Neural progenitor cell (in vitro differentiated cells): ENCODE measurements around the gene PKD1. TPM values are rescaled to one million over a fixed set of nuclear protein-coding genes. Genes with fewer than 3 reads are reported as not detected.

Experiments
- DNase-seq: peaks from one replicate; pipeline ENCODE4 v3.0.0-alpha.2; 2016; ENCODE audit warnings: low spot score
- H2AFZ ChIP-seq: fragments of 200-600 bp; sonication (generic); replicated peaks from 2 replicates; pipeline ENCODE4 v1.6.1; 2016; ENCODE audit warnings: antibody characterized with exemption
- H3F3A ChIP-seq: fragments of 200-600 bp; sonication (generic); 2 replicates; pipeline ENCODE4 v1.6.1; 2016; ENCODE audit warnings: antibody characterized with exemption, low read depth
- H3K27ac ChIP-seq: fragments of 200-600 bp; sonication (generic); 2 replicates; pipeline ENCODE4 v1.5.1; 2016; ENCODE audit warnings: mild to moderate bottlenecking
- H3K27me3 ChIP-seq: fragments of 200-600 bp; sonication (generic); 2 replicates; pipeline ENCODE4 v1.6.1; 2016; ENCODE audit warnings: mild to moderate bottlenecking, moderate library complexity
- H3K36me3 ChIP-seq: fragments of 200-600 bp; sonication (generic); 2 replicates; pipeline ENCODE4 v1.5.1; 2016
- H3K4me1 ChIP-seq: fragments of 200-600 bp; sonication (generic); 2 replicates; pipeline ENCODE4 v1.6.1; 2016; ENCODE audit warnings: mixed run types
- H3K4me2 ChIP-seq: fragments of 200-600 bp; sonication (generic); 2 replicates; pipeline ENCODE4 v1.6.1; 2016
- H3K4me3 ChIP-seq: fragments of 200-600 bp; sonication (generic); 2 replicates; pipeline ENCODE4 v1.5.1; 2016
- H3K79me2 ChIP-seq: fragments of 200-600 bp; sonication (generic); 2 replicates; pipeline ENCODE4 v1.6.1; 2016; ENCODE audit warnings: low read depth
- H3K9ac ChIP-seq: fragments of 200-600 bp; sonication (generic); 2 replicates; pipeline ENCODE4 v1.6.1; 2016
- H3K9me3 ChIP-seq: fragments of 200-600 bp; sonication (generic); 2 replicates; pipeline ENCODE4 v1.5.1; 2016; ENCODE audit warnings: low read depth
- H4K20me1 ChIP-seq: fragments of 200-600 bp; sonication (generic); 2 replicates; pipeline ENCODE4 v1.6.1; 2016; ENCODE audit warnings: low read depth
- H3K27ac Mint-ChIP-seq: 3 replicates; pipeline ENCODE4 v1.8.0; 2021; ENCODE audit warnings: mixed read lengths
- H3K27me3 Mint-ChIP-seq: 2 replicates; pipeline ENCODE4 v1.8.0; 2022; ENCODE audit warnings: low read depth, mild to moderate bottlenecking, inconsistent platforms, moderate library complexity, mixed read lengths; ENCODE audit not compliant: insufficient read depth
- H3K36me3 Mint-ChIP-seq: 3 replicates; pipeline ENCODE4 v1.8.0; 2021; ENCODE audit warnings: mixed read lengths
- H3K4me1 Mint-ChIP-seq: 3 replicates; pipeline ENCODE4 v1.8.0; 2021; ENCODE audit warnings: mixed read lengths
- H3K4me3 Mint-ChIP-seq: 3 replicates; pipeline ENCODE4 v1.8.0; 2021; ENCODE audit warnings: mild to moderate bottlenecking, moderate library complexity, mixed read lengths
- H3K9me3 Mint-ChIP-seq: 3 replicates; pipeline ENCODE4 v1.8.0; 2020; ENCODE audit warnings: mixed read lengths
- CTCF ChIP-seq: fragments of 200-600 bp; sonication (generic); IDR thresholded peaks from 2 replicates; pipeline ENCODE4 v1.5.1; 2017; ENCODE audit warnings: antibody characterized with exemption, mild to moderate bottlenecking
- EZH2 ChIP-seq: fragments of 200-600 bp; sonication (generic); IDR thresholded peaks from 2 replicates; pipeline ENCODE4 v1.6.1; 2017; ENCODE audit warnings: antibody characterized with exemption, mild to moderate bottlenecking, moderate library complexity
- EZH2phosphoT487 ChIP-seq: fragments of 200-600 bp; sonication (generic); IDR thresholded peaks from 2 replicates; pipeline ENCODE4 v1.6.1; 2017; ENCODE audit warnings: antibody characterized with exemption
- total RNA-seq: library from RNA; depleted of rRNA; stranded (reverse); fragments of >200 nt; gene quantifications from 2 replicates; pipeline ENCODE4 v1.2.3, GENCODE V29; 2015; ENCODE audit warnings: low replicate concordance

PKD1 gene
- total RNA-seq, 1 donor from 2014 or later: 16.9 TPM

GRCh38 chr16:2089706-2090480 is 45.8 kb downstream of the PKD1 start:
- no peaks in the 10 kb centered on the region for H3K79me2 ChIP-seq
- no peak overlapping the region for H3K9ac ChIP-seq
- no peaks in the 10 kb centered on the region for H3K27me3 ChIP-seq
- H3K27ac ChIP-seq: no peak overlapping the region
- H2AFZ ChIP-seq: no peak overlapping the region
- H3K36me3 ChIP-seq: no peaks in the 10 kb centered on the region
- no peak overlapping the region for H3K4me3 Mint-ChIP-seq
- H3K4me1 ChIP-seq: peaks cover 11% of the 10 kb centered on the region
- peaks cover 3% of the 10 kb centered on the region for H3K4me1 Mint-ChIP-seq
- H3K27me3 Mint-ChIP-seq: peaks cover 11% of the 10 kb centered on the region
- peaks cover 42% of the 10 kb centered on the region for H4K20me1 ChIP-seq
- peaks cover 3% of the 10 kb centered on the region for H3K36me3 Mint-ChIP-seq
- TF ChIP-seq CTCF (no peak), EZH2 (no peak), EZH2phosphoT487 (no peak)
- no peaks in the 10 kb centered on the region for H3K9me3 ChIP-seq
- no peak overlapping the region for H3K27ac Mint-ChIP-seq
- peaks cover 19% of the 10 kb centered on the region for H3F3A ChIP-seq
- no peaks in the 10 kb centered on the region for H3K9me3 Mint-ChIP-seq
- no peak for DNase-seq
- H3K4me3 ChIP-seq: no peak overlapping the region
- H3K4me2 ChIP-seq: no peak overlapping the region

GRCh38 chr16:2088759-2089358 is 46.8 kb downstream of the PKD1 start:
- H3F3A ChIP-seq: peaks cover 19% of the 10 kb centered on the region
- Mint-ChIP-seq H3K9me3 (no peaks in the 10 kb centered on the region), H3K27ac (no peak overlapping the region), H3K4me3 (peak overlapping the region; percentile 33), H3K4me1 (peaks cover 3% of the 10 kb centered on the region), H3K27me3 (peaks cover 8% of the 10 kb centered on the region), H3K36me3 (peaks cover 3% of the 10 kb centered on the region)
- H3K4me1 ChIP-seq: peaks cover 11% of the 10 kb centered on the region
- no peak overlapping the region for H2AFZ ChIP-seq
- no peak overlapping the region for H3K27ac ChIP-seq
- H3K79me2 ChIP-seq: no peaks in the 10 kb centered on the region
- DNase-seq: no peak
- H3K4me3 ChIP-seq: no peak overlapping the region
- H3K36me3 ChIP-seq: no peaks in the 10 kb centered on the region
- H4K20me1 ChIP-seq: peaks cover 48% of the 10 kb centered on the region
- TF ChIP-seq EZH2: no peak
- no peak for TF ChIP-seq CTCF
- H3K9me3 ChIP-seq: no peaks in the 10 kb centered on the region
- H3K4me2 ChIP-seq: no peak overlapping the region
- no peak overlapping the region for H3K9ac ChIP-seq
- no peaks in the 10 kb centered on the region for H3K27me3 ChIP-seq

GRCh38 chr16:2087748-2088631 is 47.7 kb downstream of the PKD1 start:
- H3K4me3 ChIP-seq: no peak overlapping the region
- peaks cover 3% of the 10 kb centered on the region for H3K4me1 Mint-ChIP-seq
- peaks cover 7% of the 10 kb centered on the region for H3K27me3 Mint-ChIP-seq

More at GRCh38 chr16:2087748-2088631, 47.7 kb downstream of the PKD1 start:
- Histone ChIP-seq H3K9ac (no peak overlapping the region), H3K36me3 (no peaks in the 10 kb centered on the region), H4K20me1 (peaks cover 46% of the 10 kb centered on the region), H3K27me3 (no peaks in the 10 kb centered on the region), H3K4me1 (peaks cover 11% of the 10 kb centered on the region), H3K4me2 (no peak overlapping the region), H2AFZ (no peak overlapping the region), H3F3A (peaks cover 19% of the 10 kb centered on the region), H3K27ac (no peak overlapping the region), H3K9me3 (no peaks in the 10 kb centered on the region), H3K79me2 (no peaks in the 10 kb centered on the region)
- no peak for DNase-seq
- Mint-ChIP-seq H3K27ac (no peak overlapping the region), H3K9me3 (no peaks in the 10 kb centered on the region), H3K36me3 (peaks cover 3% of the 10 kb centered on the region), H3K4me3 (no peak overlapping the region)
- TF ChIP-seq EZH2: no peak
- TF ChIP-seq EZH2phosphoT487: no peak
- TF ChIP-seq CTCF: no peak
